ENCODE measurements around the gene AADACL4. TPM values are rescaled to one million over a fixed set of nuclear protein-coding genes. Genes with fewer than 3 reads are reported as not detected.
A peak's percentile ranks its signal among the peaks of the same experiment; 100 is the strongest.

The AADACL4 gene
- polyA plus RNA-seq, 1 donor from 2014 or later, result not detected

GRCh38 chr1:12603224-12603623 is 40.7 kb upstream of the AADACL4 start:
- Histone ChIP-seq H3K27me3 (ENCODE audit: insufficient read depth, low read depth, low read length) (no peaks in the 10 kb centered on the region), H2AFZ (ENCODE audit: low read depth, low read length) (no peak overlapping the region), H3K79me2 (replicated peaks; ENCODE audit: insufficient read depth, low read length) (no peaks in the 10 kb centered on the region), H3K9me3 (ENCODE audit: low read length) (no peaks in the 10 kb centered on the region), H3K27ac (ENCODE audit: low read length) (no peak overlapping the region), H4K20me1 (ENCODE audit: insufficient read depth) (no peaks in the 10 kb centered on the region), H3K36me3 (ENCODE audit: insufficient read depth, low read length) (no peaks in the 10 kb centered on the region), H3K9ac (ENCODE audit: low read length) (no peak overlapping the region), H3F3A (ENCODE audit: insufficient read depth, low read length, poor library complexity, severe bottlenecking) (no peaks in the 10 kb centered on the region), H3K4me3 (ENCODE audit: low read length) (no peak overlapping the region), H3K9me2 (ENCODE audit: insufficient read depth, low read length) (no peaks in the 10 kb centered on the region), H3K4me2 (ENCODE audit: low read length) (no peak overlapping the region)
- TF ChIP-seq REST (IDR thresholded peaks at IDR 0.05; ENCODE audit: borderline replicate concordance) (no peak), EZH2 (IDR thresholded peaks at IDR 0.05; ENCODE audit: borderline replicate concordance, insufficient read depth, low read length, poor library complexity, severe bottlenecking) (no peak), MXI1 (conservative IDR thresholded peaks at IDR 0.05; ENCODE audit: poor library complexity, severe bottlenecking) (no peak), EP300 (conservative IDR thresholded peaks at IDR 0.05; ENCODE audit: poor library complexity, severe bottlenecking) (no peak), RAD21 (conservative IDR thresholded peaks at IDR 0.05) (no peak), POLR2AphosphoS5 (IDR thresholded peaks at IDR 0.05) (no peak), SMC3 (conservative IDR thresholded peaks at IDR 0.05; ENCODE audit: poor library complexity) (no peak), TAF1 (IDR thresholded peaks at IDR 0.05; ENCODE audit: low read depth) (no peak)
- TF ChIP-seq, protein P1, sequence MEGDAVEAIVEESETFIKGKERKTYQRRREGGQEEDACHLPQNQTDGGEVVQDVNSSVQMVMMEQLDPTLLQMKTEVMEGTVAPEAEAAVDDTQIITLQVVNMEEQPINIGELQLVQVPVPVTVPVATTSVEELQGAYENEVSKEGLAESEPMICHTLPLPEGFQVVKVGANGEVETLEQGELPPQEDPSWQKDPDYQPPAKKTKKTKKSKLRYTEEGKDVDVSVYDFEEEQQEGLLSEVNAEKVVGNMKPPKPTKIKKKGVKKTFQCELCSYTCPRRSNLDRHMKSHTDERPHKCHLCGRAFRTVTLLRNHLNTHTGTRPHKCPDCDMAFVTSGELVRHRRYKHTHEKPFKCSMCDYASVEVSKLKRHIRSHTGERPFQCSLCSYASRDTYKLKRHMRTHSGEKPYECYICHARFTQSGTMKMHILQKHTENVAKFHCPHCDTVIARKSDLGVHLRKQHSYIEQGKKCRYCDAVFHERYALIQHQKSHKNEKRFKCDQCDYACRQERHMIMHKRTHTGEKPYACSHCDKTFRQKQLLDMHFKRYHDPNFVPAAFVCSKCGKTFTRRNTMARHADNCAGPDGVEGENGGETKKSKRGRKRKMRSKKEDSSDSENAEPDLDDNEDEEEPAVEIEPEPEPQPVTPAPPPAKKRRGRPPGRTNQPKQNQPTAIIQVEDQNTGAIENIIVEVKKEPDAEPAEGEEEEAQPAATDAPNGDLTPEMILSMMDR (IDR thresholded peaks at IDR 0.05; ENCODE audit: poor library complexity, severe bottlenecking), result no peak

DNA sequence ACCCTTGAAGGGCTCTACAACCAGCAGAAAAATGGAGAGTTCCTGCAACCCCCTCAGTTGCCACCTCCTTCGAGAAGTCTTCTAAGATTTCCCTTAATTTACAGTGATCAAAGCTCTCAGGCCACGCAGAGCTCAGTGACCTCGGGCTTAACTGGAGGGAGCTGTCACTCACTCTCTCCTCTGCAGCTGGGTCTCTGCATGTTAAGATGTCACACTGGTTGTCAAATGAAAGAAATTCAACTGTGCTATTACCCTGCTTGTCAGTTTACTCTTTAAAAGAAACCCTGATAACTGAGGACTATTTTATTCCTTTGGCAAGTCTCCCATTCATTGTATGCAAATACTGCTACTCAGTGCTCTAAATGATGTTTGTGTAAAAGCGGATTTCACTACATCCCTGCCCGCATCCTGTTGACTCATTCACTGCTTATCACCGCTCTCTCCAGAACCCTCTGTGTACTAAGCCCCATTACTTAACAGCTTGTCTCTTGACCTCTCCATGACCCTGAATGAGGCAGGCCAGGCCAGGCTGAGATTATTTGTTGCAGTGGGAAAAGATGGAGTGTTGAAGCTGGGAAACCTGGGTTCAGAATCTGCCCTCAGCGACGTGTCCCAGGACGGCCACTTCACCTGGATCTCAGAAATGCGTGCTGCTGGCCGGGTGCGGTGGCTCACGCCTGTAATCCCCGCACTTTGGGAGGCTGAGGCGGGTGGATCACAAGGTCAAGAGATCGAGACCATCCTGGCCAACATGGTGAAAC is 39.6 kb upstream of the AADACL4 start:
- Histone ChIP-seq H3K27ac (ENCODE audit: low read length) (peak overlapping the region; percentile 63), H3K79me2 (replicated peaks; ENCODE audit: insufficient read depth, low read length) (no peaks in the 10 kb centered on the region), H3K9me2 (ENCODE audit: insufficient read depth, low read length) (no peaks in the 10 kb centered on the region), H3K9ac (ENCODE audit: low read length) (peak overlapping the region; percentile 29), H3F3A (ENCODE audit: insufficient read depth, low read length, poor library complexity, severe bottlenecking) (no peaks in the 10 kb centered on the region), H3K9me3 (ENCODE audit: low read length) (no peaks in the 10 kb centered on the region), H3K4me3 (ENCODE audit: low read length) (peak overlapping the region; percentile 35), H3K36me3 (ENCODE audit: insufficient read depth, low read length) (no peaks in the 10 kb centered on the region), H2AFZ (ENCODE audit: low read depth, low read length) (no peak overlapping the region), H3K4me2 (ENCODE audit: low read length) (no peak overlapping the region), H3K27me3 (ENCODE audit: insufficient read depth, low read depth, low read length) (no peaks in the 10 kb centered on the region), H4K20me1 (ENCODE audit: insufficient read depth) (no peaks in the 10 kb centered on the region)
- TF ChIP-seq RAD21 (conservative IDR thresholded peaks at IDR 0.05), result no peak
- peak; percentile 39 for TF ChIP-seq POLR2AphosphoS5 (IDR thresholded peaks at IDR 0.05)
- TF ChIP-seq MXI1 (conservative IDR thresholded peaks at IDR 0.05; ENCODE audit: poor library complexity, severe bottlenecking), result no peak
- TF ChIP-seq EP300 (conservative IDR thresholded peaks at IDR 0.05; ENCODE audit: poor library complexity, severe bottlenecking), result peak; percentile 83
